H1 (cell line): ENCODE results near the gene RAN. TPM values are rescaled to one million over a fixed set of nuclear protein-coding genes. Genes with fewer than 3 reads are reported as not detected.

Experiments
- CTCF ChIA-PET: fragments of 300-600 bp; sonication (Branson Sonifier 250); formaldehyde crosslinking; loops from one replicate; lab custom pipeline; 2021; ENCODE audit not compliant: partially characterized antibody; lab: Charles Lee
- POLR2A ChIA-PET: fragments of 300-600 bp; sonication (Branson Sonifier 250); formaldehyde crosslinking; loops from one replicate; lab custom pipeline; 2021; ENCODE audit warnings: inconsistent platforms; ENCODE audit not compliant: partially characterized antibody; lab: Charles Lee
- DNase-seq, 2 experiments: peaks; one replicate each; pipeline versions ENCODE4 v3.0.0 to v3.0.0-alpha.2; 2010 to 2022; ENCODE audit warnings: low spot score in 2 of 2, low read depth in 1 of 2, mixed read lengths in 1 of 2
- FAIRE-seq: peaks from 2 replicates; lab custom pipeline; 2011; peaks lifted over from hg19 to GRCh38; lab: Jason Lieb, UNC
- H2AFZ ChIP-seq: 2 replicates; pipeline ENCODE4 v1.8.1; 2012; ENCODE audit warnings: low read length, inconsistent platforms
- H2AK5ac ChIP-seq: 2 replicates; pipeline ENCODE4 v1.6.1; 2013; ENCODE audit warnings: low read depth, low read length
- H2BK120ac ChIP-seq: replicated peaks from 2 replicates; pipeline ENCODE3; 2013; ENCODE audit warnings: low read depth, low read length, inconsistent platforms
- H2BK12ac ChIP-seq: 2 replicates; pipeline ENCODE4 v1.6.1; 2013; ENCODE audit warnings: low read depth, low read length
- H2BK15ac ChIP-seq: 2 replicates; pipeline ENCODE4 v1.6.1; 2013; ENCODE audit warnings: low read length
- H2BK20ac ChIP-seq: 2 replicates; pipeline ENCODE4 v1.6.1; 2013; ENCODE audit warnings: low read length
- H2BK5ac ChIP-seq: 2 replicates; pipeline ENCODE4 v1.6.1; 2013; ENCODE audit warnings: low read depth, low read length
- H3K14ac ChIP-seq: 2 replicates; pipeline ENCODE4 v1.6.1; 2013; ENCODE audit warnings: inconsistent platforms; ENCODE audit not compliant: insufficient read length
- H3K18ac ChIP-seq: 2 replicates; pipeline ENCODE4 v1.6.1; 2013; ENCODE audit warnings: low read length; ENCODE audit errors: extremely low read depth
- H3K23ac ChIP-seq: 2 replicates; pipeline ENCODE4 v1.6.1; 2013; ENCODE audit warnings: inconsistent platforms; ENCODE audit not compliant: insufficient read length
- H3K23me2 ChIP-seq: 2 replicates; pipeline ENCODE4 v1.6.1; 2013; ENCODE audit warnings: low read depth, low read length
- H3K27ac ChIP-seq: 2 replicates; pipeline ENCODE4 v1.6.1; 2011; ENCODE audit warnings: low read depth, low read length, inconsistent platforms
- H3K27me3 ChIP-seq, 4 experiments: replicated peaks in 1 of 4; 1 replicate in 1 of 4; 2 replicates in 3 of 4; pipeline versions ENCODE4 v1.6.1 to v1.8.1; 2011 to 2013; ENCODE audit warnings: low read length in 3 of 4, mild to moderate bottlenecking in 3 of 4, inconsistent platforms in 2 of 4, mixed read lengths in 2 of 4, moderate library complexity in 1 of 4; ENCODE audit not compliant: control insufficient read depth in 3 of 4, insufficient read depth in 3 of 4; ENCODE audit errors: extremely low read depth in 1 of 4
- H3K36me3 ChIP-seq, 4 experiments: 2 replicates each; pipeline versions ENCODE4 v1.6.1 to v1.8.1; 2011 to 2013; ENCODE audit warnings: mild to moderate bottlenecking in 4 of 4, low read length in 3 of 4, moderate library complexity in 2 of 4, control low read depth in 1 of 4, inconsistent platforms in 1 of 4; ENCODE audit not compliant: insufficient read depth in 4 of 4, control insufficient read depth in 2 of 4
- H3K4ac ChIP-seq: replicated peaks from 2 replicates; pipeline ENCODE3; 2013; ENCODE audit warnings: low read length, low read depth, mixed read lengths, inconsistent platforms; ENCODE audit not compliant: insufficient read length
- H3K4me1 ChIP-seq, 4 experiments: replicated peaks in 1 of 4; 1 replicate in 1 of 4; 2 replicates in 3 of 4; pipeline versions ENCODE4 v1.6.1 to v1.8.1; 2011 to 2013; ENCODE audit warnings: low read length in 3 of 4, inconsistent platforms in 2 of 4, mixed read lengths in 1 of 4; ENCODE audit not compliant: insufficient read depth in 4 of 4, control insufficient read depth in 3 of 4
- H3K4me2 ChIP-seq, 2 experiments: 2 replicates each; pipeline versions ENCODE4 v1.6.1 to v1.8.1; 2011 to 2013; ENCODE audit warnings: low read depth in 2 of 2, low read length in 2 of 2, control low read depth in 1 of 2, inconsistent platforms in 1 of 2, mild to moderate bottlenecking in 1 of 2; ENCODE audit not compliant: insufficient read depth in 1 of 2
- H3K4me3 ChIP-seq, 4 experiments: fragments of 200-600, 300-600 bp in 1 of 4; sonication (generic), shearing (Covaris generic), sonication (Bioruptor Twin) in 1 of 4; 2 replicates each; pipeline versions ENCODE4 v1.5.1 to v1.8.1; 2011 to 2016; ENCODE audit warnings: low read length in 4 of 4, low read depth in 3 of 4, control low read depth in 2 of 4, inconsistent platforms in 2 of 4, mild to moderate bottlenecking in 2 of 4, mixed read lengths in 1 of 4, moderate library complexity in 1 of 4; ENCODE audit not compliant: insufficient read depth in 2 of 4; ENCODE audit errors: extremely low read depth in 1 of 4
- H3K56ac ChIP-seq: replicated peaks from 2 replicates; pipeline ENCODE3; 2013; ENCODE audit warnings: low read depth, mild to moderate bottlenecking, mixed read lengths, low read length, inconsistent platforms; ENCODE audit not compliant: insufficient read length
- H3K79me1 ChIP-seq: 2 replicates; pipeline ENCODE4 v1.6.1; 2013; ENCODE audit warnings: low read depth, low read length, control low read depth
- H3K79me2 ChIP-seq, 2 experiments: 2 replicates each; pipeline versions ENCODE4 v1.6.1 to v1.8.1; 2012 to 2013; ENCODE audit warnings: low read length in 2 of 2, mild to moderate bottlenecking in 2 of 2, inconsistent platforms in 1 of 2; ENCODE audit not compliant: insufficient read depth in 2 of 2, control insufficient read depth in 1 of 2
- H3K9ac ChIP-seq, 4 experiments: replicated peaks in 1 of 4; 1 replicate in 1 of 4; 2 replicates in 3 of 4; pipeline versions ENCODE4 v1.6.1 to v1.8.1; 2011 to 2013; ENCODE audit warnings: low read depth in 3 of 4, low read length in 3 of 4, control low read depth in 2 of 4, mild to moderate bottlenecking in 2 of 4, moderate library complexity in 2 of 4, inconsistent platforms in 1 of 4; ENCODE audit errors: extremely low read depth in 1 of 4
- H3K9me3 ChIP-seq, 2 experiments: 2 replicates each; pipeline versions ENCODE4 v1.6.1 to v1.8.1; 2012 to 2013; ENCODE audit warnings: mild to moderate bottlenecking in 2 of 2, moderate library complexity in 2 of 2, control low read depth in 1 of 2, inconsistent platforms in 1 of 2, low read depth in 1 of 2, low read length in 1 of 2, mixed read lengths in 1 of 2; ENCODE audit not compliant: insufficient read depth in 2 of 2
- H4K20me1 ChIP-seq, 2 experiments: replicated peaks in 1 of 2; 2 replicates each; pipeline versions ENCODE3 to v1.8.1; 2011 to 2013; ENCODE audit warnings: inconsistent platforms in 2 of 2, low read length in 2 of 2, mild to moderate bottlenecking in 1 of 2; ENCODE audit not compliant: insufficient read depth in 2 of 2, control insufficient read depth in 1 of 2
- H4K5ac ChIP-seq: 2 replicates; pipeline ENCODE4 v1.6.1; 2013; ENCODE audit warnings: low read length, low read depth, mixed read lengths, inconsistent platforms; ENCODE audit not compliant: insufficient read length
- H4K8ac ChIP-seq: 2 replicates; pipeline ENCODE4 v1.8.0; 2013; ENCODE audit warnings: mild to moderate bottlenecking, moderate library complexity, low read length, inconsistent platforms; ENCODE audit not compliant: insufficient read depth; ENCODE audit errors: extremely low read depth
- H4K91ac ChIP-seq: replicated peaks from 2 replicates; pipeline ENCODE3; 2013; ENCODE audit warnings: low read length, mixed read lengths, inconsistent platforms; ENCODE audit not compliant: insufficient read length
- KDM1A ChIP-seq: fragments of 200-600, 300-600 bp; sonication (generic); IDR thresholded peaks from 2 replicates; pipeline ENCODE4 v1.7.1; 2016; ENCODE audit warnings: mild to moderate bottlenecking, low read length, borderline replicate concordance
- POLR2A ChIP-seq, 2 experiments: IDR thresholded peaks; 1 replicate in 1 of 2; 2 replicates in 1 of 2; pipeline ENCODE4 v1.6.1; 2011; ENCODE audit warnings: low read depth in 2 of 2, low read length in 2 of 2, mild to moderate bottlenecking in 2 of 2; ENCODE audit errors: control extremely low read depth in 1 of 2
- POLR2AphosphoS5 ChIP-seq: IDR thresholded peaks from 2 replicates; pipeline ENCODE4 v1.6.1; 2011; ENCODE audit warnings: low read depth, low read length
- POU5F1 ChIP-seq: IDR thresholded peaks from 2 replicates; pipeline ENCODE4 v1.6.1; 2011; ENCODE audit warnings: low read depth, mild to moderate bottlenecking, low read length, moderate library complexity
- RNF2 ChIP-seq: fragments of 200-900, 300-1000 bp; sonication (generic); IDR thresholded peaks from 2 replicates; pipeline ENCODE4 v1.7.1; 2016; ENCODE audit warnings: borderline replicate concordance, low read depth, mild to moderate bottlenecking, antibody characterized with exemption, low read length; ENCODE audit not compliant: poor library complexity, severe bottlenecking; ENCODE audit errors: missing control alignments
- WGBS, 2 experiments: shearing (Covaris generic) in 1 of 2; methylation state at CpG; one replicate each; pipeline versions ENCODE4 v1.1.6 to v1.1.7; 2013 to 2015; ENCODE audit warnings: low lambda C conversion rate in 2 of 2, mixed read lengths in 2 of 2, inconsistent platforms in 1 of 2, low coverage in 1 of 2, missing lambda C conversion rate in 1 of 2; ENCODE audit not compliant: insufficient replicate concordance in 2 of 2, insufficient coverage in 1 of 2, insufficient read length in 1 of 2; ENCODE audit errors: extremely low coverage in 1 of 2, missing lambda C conversion rate in 1 of 2; 5-methylcytosine and 5-hydroxymethylcytosine counted together
- polyA plus RNA-seq, 7 experiments: library from polyadenylated mRNA; depleted of rRNA in 3 of 7; stranded (reverse) in 5 of 7; unstranded in 2 of 7; fragments of >200 nt in 5 of 7; fragments of 200-250 nt in 2 of 7; gene quantifications; 1 replicate in 5 of 7; 2 replicates in 1 of 7; 4 replicates in 1 of 7; pipeline versions ENCODE4 v1.2.1 to v1.2.3, GENCODE V29; 2011 to 2013; ENCODE audit warnings: missing spikeins in 2 of 7, mixed read lengths in 2 of 7
- total RNA-seq: library from RNA; stranded (reverse); fragmentation: NEBNext Ultra II Directional; extraction: Animal tissue kit (Norgen Biotek cat#: 25700); gene quantifications from 2 replicates; pipeline ENCODE4 v1.2.1, GENCODE V29; 2021

Gene RAN
- total and polyA plus RNA-seq, 2 of the 8 experiments (the other 6 are each of a cell fraction or from before 2014, with no cell fraction given), result 2,064 to 2,203 TPM

- Histone ChIP-seq H3K18ac (no peak overlapping the region), H4K91ac (no peak overlapping the region), H2BK120ac (no peak overlapping the region), H2BK20ac (no peak overlapping the region), H3K14ac (no peak overlapping the region), H4K5ac (no peak overlapping the region), H2AFZ (no peak overlapping the region), H3K9me3 (no peaks in the 10 kb centered on the region), H4K8ac (no peak overlapping the region), H3K27ac (peak overlapping the region; percentile 29; the same call in 1 of the 2 replicates), H3K36me3 (peaks cover 14 to 36% (median 26%) of the 10 kb centered on the region in 4 experiments), H3K4me2 (no peak overlapping the region; a peak in 1 of 4 replicates), H3K79me1 (no peaks in the 10 kb centered on the region), H2BK15ac (no peak overlapping the region), H3K4me3 (no peak overlapping the region), H4K20me1 (peaks cover 7 to 8% of the 10 kb centered on the region in 2 experiments), H3K79me2 (peaks cover 0 to 10% of the 10 kb centered on the region in 2 experiments; a peak in 2 of 4 replicates), H3K4me1 (peaks cover 0 to 2% (median under 1%) of the 10 kb centered on the region in 4 experiments; a peak in 4 of 7 replicates), H3K9ac (no peak overlapping the region), H3K4ac (no peak overlapping the region), H3K23me2 (peaks cover 3% of the 10 kb centered on the region), H3K56ac (no peak overlapping the region), H2AK5ac (no peak overlapping the region), H2BK5ac (no peak overlapping the region), H3K23ac (no peak overlapping the region), H2BK12ac (no peak overlapping the region), H3K27me3 (no peaks in the 10 kb centered on the region)
- FAIRE-seq, result no peak
- WGBS, 2 experiments, result 92% methylated on average over 13 of the region's 13 CpGs; no CpG with 5 or more reads in 1 of the 2 experiments
- ChIA-PET POLR2A (interaction anchor here (0.6 to 8.9 kb wide), 18 partner anchors 9 to 1025 kb away, joined by 3 to 86 read pairs (median 8); partner anchors contain the start of gene ADGRD1), CTCF (interaction anchor here (0.8 kb wide), 1 partner anchor 9 kb away, joined by 3 read pairs; no protein-coding TSS in a partner anchor)
- TF ChIP-seq KDM1A (no peak), POLR2A (IDR thresholded peaks at IDR 0.05; ENCODE audit: control extremely low read depth in 1 of 2, low read depth in 2 of 2, low read length in 2 of 2) (peak in 1 of 2 experiments; percentile 57; a peak in 1 of 3 replicates), RNF2 (no peak), POU5F1 (no peak), POLR2AphosphoS5 (peak; percentile 24; the same call in 1 of the 2 replicates)
- DNase-seq, result peak in 1 of 2 experiments; percentile 53
Measured at GRCh38 chr12:130879212-130879686, 7.4 kb downstream of the RAN start.
